ENCODE measurements around the gene SGMS1.
"Not testable (repeated sequence)": the region's sequence is repeated elsewhere in the genome, so short reads cannot be mapped to it uniquely, and the experiment has no call there.

Gene SGMS1

DNA sequence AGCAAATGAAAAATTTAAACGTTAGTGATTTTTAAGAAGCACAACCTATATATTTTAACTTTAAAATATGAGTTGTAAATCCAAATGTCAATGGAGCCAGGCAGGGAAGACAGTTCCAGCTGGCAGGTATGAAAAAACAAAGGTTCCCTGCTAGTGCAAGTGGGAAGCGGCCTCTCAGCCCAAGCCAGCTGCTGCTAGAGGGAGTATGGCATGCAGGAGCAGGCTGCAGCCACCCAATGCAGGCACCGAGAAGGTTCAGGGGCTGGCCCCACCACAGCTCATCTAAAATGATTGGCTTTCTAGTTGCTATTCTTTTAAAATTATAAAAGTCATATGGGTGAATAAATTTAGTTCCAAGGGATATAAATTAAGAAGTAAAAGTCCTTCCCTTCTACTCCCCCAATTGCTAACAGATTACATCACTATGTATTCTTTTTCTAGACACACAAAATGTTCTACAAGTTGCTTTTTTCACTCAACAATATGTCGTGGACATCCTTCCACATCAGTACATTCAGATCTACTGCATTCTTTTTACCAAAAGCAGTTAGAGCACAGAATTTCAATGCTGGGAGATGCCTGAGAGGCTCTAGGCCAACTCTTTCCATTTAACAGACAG lies 69.3 kb downstream of the SGMS1 start:
- no peak for DNase-seq

- DNase-seq: no peak
Observed at GRCh38 chr10:50552771-50553535, 70.8 kb downstream of the SGMS1 start.

GRCh38 chr10:50552308-50552707 lies 71.4 kb downstream of the SGMS1 start:
- DNase-seq: no peak

DNA sequence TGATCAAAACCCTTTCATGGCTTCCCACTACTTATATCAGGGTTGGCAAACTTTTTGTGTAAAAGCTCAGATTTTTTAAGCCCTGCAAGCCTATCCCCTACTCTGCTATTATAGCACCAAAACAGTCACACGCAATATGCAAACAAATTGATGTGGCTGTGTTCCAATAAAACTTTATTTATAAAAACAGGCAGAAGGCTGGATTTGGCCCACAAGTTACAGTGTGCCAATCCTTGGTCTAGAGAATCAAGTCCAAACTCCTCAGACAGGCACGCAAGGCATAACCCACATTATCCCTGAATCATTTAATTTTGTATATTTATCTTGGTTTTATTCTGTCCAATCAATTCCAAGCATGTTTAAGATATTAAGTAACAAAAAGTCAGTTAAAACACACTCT lies 71.9 kb downstream of the SGMS1 start:
- DNase-seq: no peak

GRCh38 chr10:50550291-50550839 lies 73.4 kb downstream of the SGMS1 start:
- DNase-seq: no peak

DNA sequence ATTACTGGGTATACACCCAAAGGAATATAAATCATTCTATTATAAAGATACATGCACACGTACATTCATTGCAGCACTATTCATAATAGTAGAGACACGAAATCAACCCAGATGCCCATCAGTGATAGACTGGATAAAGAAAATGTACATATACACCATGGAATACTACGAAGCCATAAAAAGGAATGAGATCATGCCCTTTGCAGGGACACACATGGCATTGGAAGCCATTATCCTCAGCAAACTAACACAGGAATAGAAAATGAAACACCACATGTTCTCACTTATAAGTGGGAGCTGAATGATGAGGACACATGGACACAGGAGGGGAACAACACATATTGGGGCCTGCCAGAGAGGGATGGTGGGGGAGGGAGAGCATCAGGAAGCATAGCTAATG lies 74.6 kb downstream of the SGMS1 start:
- DNase-seq: not testable (repeated sequence)

- not testable (repeated sequence) for DNase-seq
Observed at GRCh38 chr10:50548481-50548880, 75.3 kb downstream of the SGMS1 start.

- DNase-seq: not testable (repeated sequence)
Observed at GRCh38 chr10:50546287-50546686, 77.5 kb downstream of the SGMS1 start.

GRCh38 chr10:50545846-50546245 lies 77.9 kb downstream of the SGMS1 start:
- no peak for DNase-seq

DNA sequence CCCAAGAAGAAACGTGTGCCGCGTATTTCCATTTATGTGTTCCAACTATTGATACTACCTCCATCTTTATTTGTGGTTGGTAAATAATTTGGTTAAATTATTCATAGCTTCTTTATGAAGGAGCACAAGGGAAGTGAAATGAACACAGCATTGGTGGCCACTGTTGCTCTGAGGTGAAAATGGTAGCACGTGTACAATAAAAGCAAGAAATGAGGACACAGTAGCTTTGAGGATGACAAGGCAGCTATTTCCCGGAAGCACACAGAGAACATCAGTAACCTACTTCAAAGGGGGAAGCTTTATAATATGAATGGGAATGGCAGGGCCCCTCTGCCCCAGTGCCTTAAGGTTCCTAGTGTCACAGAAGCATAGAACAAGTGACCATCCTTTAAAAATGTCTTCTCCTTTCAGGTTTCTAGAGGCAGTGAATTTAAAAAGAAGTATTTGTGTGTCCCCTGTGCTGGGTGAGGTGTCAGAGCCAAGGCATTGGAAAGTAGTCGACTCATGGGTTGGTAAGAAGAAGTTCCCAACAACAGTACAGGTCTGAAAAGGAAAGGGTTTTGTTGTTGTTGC lies 78.8 kb downstream of the SGMS1 start:
- DNase-seq: no peak

DNA sequence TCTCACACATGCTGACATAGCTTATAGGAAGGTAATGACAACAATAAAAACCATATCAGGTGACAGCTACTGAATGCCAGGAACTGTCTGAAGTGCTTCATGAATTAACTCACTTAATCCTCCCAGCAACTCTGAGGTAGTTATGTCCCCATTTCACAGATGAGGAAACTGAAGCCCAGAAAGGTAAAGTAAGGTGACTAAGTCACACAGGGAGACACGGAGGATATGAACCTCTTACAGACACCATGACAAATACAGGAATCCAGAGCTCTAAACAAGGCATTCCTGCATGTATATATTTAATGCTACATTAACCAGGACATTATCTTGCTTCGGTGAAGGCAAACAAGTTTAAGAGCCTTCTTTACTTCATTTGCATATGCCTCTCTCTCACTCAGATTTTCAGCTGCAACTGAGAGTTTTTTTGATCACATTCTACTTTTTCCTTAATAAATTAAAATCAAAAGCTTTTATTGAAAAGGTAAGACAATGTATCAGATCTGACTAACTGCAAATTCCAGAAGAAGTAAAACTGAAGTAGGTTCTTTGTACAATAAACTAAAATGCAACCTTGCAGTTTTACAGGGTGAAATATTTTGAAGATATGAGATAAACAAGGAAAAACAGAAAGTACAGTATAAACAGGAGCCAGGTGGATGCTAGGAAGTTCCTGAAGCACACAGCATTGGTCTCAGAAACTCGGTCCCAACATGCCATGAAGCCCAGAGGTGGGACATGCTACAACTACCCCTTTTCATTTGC lies 79.5 kb downstream of the SGMS1 start:
- DNase-seq: no peak

DNA sequence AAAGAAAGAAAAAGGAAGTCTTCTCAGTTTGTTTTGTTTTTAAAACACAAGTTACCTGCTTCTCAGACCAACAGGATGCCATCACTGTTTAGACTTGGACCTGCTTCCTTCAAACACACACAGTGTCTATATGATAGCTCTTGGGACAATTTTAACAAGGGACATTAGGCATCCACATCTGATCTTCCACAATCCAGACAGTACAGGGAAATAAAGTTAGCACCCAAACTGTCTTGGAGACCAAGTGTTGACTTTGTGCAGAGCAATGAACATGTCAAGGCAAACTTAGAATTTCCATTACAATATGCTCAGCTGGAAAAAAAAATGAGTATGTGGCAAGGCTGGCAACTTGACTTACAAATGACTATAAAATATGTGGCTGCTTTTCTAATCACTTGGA lies 80.9 kb downstream of the SGMS1 start:
- DNase-seq: no peak

GRCh38 chr10:50541921-50542320 lies 81.8 kb downstream of the SGMS1 start:
- DNase-seq: no peak

DNA sequence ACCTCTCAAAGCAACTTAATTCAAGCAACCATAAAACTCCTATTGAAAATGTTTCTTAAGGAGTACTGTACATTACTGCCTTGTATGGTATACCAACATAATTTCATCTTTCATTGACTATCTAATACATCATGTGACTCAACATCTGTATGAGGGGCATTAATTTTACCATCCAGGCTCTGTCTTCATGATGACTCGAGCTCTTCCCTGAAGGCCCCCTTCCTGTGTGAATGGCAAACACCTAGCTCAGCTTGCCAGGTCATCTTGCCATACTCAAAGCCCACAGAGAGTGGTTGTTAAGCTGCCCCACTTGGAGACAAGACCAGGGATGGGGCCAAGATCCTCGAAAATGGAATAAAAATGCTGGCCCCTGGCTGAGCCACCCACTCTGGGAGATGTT lies 82.4 kb downstream of the SGMS1 start:
- DNase-seq: no peak

GRCh38 chr10:50540826-50541122 lies 83.0 kb downstream of the SGMS1 start:
- no peak for DNase-seq

DNA sequence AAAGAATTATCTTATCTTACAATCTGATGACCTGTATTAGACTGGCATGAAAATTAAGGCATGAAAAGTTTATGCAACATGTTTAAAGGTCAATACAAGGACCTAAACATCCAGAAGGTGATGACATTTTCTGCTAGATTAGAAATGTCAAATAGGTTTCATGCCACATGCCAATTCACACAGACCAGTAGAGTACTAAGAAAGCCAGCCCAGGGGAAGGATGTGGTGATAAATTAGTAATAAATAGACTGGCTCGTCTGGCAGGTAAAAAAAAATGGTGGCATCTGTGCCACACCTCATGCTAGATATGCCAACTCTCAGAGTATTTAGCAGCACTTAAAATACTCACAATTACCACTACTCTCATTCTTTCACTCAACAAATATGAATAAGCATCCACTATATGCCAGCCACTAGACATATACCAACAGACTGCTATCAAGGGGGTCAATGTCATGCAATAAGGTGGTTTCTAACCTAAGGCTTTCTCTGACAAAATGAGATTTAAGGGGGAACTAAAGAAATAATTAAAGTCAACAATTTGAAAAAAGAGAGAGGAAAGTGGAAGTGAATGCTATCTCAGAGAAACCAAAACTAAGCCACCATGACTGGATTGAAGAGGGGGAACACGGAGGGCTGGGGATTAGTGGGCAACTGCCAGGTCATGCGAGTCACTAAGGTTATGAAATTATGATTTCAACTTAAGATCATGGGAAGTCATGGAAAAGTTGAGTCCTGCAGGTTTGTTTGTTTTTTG lies 83.5 kb downstream of the SGMS1 start:
- no peak for DNase-seq

DNA sequence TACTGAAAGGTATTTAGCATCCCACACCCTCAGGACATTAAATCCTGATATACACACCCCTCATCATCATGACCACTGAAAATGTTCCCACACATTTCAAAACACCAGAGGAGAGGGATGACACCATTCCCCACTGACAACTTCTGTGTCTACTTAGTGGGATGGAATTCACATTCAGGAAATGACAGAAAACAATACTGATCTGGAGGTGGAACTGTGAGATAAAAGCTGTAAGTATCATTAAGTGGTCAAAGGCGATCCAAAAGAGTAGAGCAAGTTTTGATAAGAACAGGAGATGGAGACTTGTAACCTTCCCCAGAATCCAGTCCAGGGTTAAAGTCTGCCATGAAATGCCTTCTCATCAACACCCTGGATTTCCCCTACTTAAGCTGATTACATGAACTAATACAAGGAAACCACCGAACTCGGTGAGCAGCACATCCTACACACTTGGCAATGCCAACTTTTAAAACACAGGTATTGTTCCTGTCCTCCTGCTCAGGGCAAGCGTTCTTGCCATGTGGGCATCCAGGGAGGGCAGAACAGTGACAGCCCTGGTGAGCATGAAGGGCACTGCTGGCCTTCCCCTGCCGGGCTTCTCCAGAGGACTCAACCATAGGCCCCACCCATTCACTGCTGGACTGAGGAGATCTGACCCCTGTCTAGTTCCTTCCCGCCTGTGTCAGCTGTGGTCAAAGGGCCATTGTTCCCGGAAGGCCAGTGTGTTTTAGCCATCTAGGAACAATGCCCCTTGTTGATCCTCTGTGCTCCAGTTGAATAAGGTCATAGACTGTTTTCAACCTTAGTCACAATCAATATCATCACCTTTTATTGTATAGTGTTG lies 85.0 kb downstream of the SGMS1 start:
- DNase-seq: no peak

DNA sequence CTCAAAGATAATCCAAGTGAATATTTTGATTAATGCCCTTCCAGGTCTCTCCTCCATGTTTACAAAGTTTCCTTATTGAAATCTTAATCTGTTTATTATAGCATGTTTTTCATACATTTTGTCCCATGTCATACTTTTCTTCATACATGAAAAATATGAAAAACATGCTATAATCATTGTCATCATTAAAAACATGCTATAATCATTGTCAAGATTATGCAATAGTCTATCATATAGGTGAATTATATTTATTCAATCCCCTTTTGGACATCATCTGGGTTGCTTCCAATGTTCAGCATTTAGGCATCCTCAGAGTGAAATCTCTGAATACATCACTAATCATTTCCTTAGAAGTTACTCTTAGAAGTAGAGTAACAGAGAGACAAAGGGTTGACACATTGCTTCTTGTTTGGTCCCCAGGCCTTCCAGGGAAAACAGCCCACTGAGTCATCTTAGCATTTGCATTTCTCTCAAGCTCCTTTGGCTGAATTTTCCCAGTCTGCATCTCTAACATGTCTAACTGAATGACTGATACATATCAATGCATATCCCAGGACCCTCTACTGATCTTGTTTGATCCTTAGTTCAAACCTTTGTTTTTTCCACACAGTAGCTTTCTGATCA lies 87.0 kb downstream of the SGMS1 start:
- DNase-seq: no peak

- DNase-seq: not testable (repeated sequence)
Observed at GRCh38 chr10:50534748-50535376, 88.9 kb downstream of the SGMS1 start.

DNA sequence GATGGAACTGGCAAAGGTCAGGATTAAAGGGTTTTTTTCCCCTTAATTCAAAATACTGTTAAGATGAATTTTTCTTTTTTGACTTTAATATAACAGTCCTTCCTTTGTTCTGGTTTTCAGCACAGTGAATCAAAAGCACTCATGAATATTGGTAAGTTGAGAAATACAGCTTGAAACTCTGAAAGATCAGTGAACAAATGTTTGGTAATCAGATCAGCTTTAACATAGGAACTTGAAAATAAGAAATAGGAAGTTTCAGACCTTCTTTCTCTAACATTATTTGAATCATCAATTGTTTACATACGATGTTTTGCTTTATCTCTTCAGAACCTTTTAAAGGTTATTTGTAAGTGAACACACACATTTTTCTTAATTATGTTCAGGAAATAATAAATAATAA lies 90.5 kb downstream of the SGMS1 start:
- no peak for DNase-seq

Measured in right forelimb (tissue), 1 donor.